Astrocyte of the spinal cord (primary cell): ENCODE data around the gene KLHL1.

ENCODE experiments used
- DNase-seq: peaks from one replicate; pipeline ENCODE4 v3.0.0; 2011; ENCODE audit warnings: low read depth, low spot score
- H3K4me3 ChIP-seq: 2 replicates; pipeline ENCODE4 v1.5.1; 2011; ENCODE audit warnings: low read depth, mild to moderate bottlenecking, low read length, moderate library complexity
- in situ Hi-C: cut with HindIII; loops from 2 replicates; pipeline ENCODE4 v1.10.0; 2017; ENCODE audit warnings: low sequenced_read_pairs
- TF ChIP-seq, protein P1 (sequence below): IDR thresholded peaks from 2 replicates; pipeline ENCODE4 v1.5.1; 2012; ENCODE audit warnings: low read depth, mild to moderate bottlenecking, low read length, inconsistent platforms

KLHL1 gene

DNA sequence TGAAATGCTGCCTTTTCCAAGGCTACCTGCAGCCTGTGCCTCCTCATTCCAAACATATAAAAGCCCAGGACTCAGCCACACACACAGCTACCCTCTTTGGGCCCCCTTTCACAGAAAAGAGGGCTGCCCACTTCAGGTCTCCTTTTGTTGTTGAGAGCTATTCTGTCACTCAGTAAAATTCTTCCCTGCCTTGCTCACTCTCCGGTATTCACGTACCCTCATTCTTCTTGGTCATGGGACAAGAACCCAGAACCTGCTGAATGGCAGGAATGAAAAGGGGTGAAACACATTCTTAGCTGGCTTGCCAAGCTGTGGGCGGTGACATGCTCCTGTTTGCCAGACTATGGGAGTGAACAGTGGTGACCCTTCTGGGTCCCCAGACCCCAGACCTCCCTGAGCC is 338.6 kb downstream of the KLHL1 start:
- in situ Hi-C loops: no loop called here

DNA sequence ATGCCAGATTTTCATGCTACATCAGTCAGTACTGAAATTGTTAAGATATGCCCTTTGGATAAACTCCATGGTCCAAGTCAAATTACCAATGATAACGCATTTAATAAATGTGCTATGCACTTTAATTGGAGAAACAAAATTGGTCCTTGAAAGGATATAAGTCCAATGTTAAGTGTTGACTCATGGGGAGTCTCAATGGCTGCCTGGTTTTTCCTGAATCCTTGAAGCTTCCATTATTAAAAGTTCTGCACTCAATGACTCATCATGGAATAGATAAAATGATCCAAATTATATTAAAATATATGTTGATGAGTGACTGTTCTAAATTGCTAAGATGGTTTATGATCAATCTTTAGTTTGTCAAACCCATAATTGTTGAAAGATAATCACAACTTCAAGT is 346.7 kb downstream of the KLHL1 start:
- no peak for DNase-seq
- H3K4me3 ChIP-seq: no peak overlapping the region
- TF ChIP-seq, protein P1, sequence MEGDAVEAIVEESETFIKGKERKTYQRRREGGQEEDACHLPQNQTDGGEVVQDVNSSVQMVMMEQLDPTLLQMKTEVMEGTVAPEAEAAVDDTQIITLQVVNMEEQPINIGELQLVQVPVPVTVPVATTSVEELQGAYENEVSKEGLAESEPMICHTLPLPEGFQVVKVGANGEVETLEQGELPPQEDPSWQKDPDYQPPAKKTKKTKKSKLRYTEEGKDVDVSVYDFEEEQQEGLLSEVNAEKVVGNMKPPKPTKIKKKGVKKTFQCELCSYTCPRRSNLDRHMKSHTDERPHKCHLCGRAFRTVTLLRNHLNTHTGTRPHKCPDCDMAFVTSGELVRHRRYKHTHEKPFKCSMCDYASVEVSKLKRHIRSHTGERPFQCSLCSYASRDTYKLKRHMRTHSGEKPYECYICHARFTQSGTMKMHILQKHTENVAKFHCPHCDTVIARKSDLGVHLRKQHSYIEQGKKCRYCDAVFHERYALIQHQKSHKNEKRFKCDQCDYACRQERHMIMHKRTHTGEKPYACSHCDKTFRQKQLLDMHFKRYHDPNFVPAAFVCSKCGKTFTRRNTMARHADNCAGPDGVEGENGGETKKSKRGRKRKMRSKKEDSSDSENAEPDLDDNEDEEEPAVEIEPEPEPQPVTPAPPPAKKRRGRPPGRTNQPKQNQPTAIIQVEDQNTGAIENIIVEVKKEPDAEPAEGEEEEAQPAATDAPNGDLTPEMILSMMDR: no peak
- in situ Hi-C loops: no loop called here

More for the DNA sequence above, 338.6 kb downstream of the KLHL1 start:
- TF ChIP-seq, protein P1: no peak
- no peak overlapping the region for H3K4me3 ChIP-seq
- DNase-seq: no peak

DNA sequence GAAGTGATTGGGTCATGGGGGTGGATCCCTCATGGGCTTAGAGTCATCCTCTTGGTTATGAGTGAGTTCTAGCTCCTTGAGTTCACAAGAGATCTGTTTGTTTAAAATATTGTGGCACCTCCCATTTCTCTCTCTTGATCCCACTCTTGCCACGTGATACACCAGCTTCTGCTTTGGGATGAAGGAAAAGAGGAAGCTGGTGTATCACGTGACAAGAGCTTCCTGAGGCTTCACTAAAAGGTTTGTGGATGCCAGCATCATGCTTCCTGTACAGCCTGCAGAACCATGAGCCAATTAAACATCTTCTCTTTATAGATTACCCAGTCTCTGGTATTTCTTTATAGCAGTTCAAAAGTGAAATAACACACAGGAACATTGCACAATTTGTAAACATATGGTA is 353.2 kb downstream of the KLHL1 start:
- in situ Hi-C loops: no loop called here
- DNase-seq: no peak
- TF ChIP-seq, protein P1: no peak
- no peak overlapping the region for H3K4me3 ChIP-seq

DNA sequence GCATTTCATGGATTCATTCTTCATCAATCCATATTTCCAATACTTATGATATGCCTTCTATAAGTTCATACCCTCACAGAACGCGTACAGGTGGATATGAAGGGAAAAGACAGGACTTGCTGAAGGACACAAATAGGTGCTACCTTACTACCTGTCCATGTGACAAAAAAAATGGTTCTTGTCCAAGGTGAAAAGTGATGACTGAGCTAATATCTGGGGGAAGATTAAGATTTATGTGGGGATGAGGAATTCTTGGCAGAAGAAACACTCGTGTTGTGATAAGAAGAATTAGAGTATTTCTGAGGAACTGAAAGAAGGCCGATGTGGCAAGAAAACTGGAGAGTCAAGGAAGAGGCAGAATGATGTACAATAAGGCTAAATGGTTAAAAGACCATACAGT is 357.0 kb downstream of the KLHL1 start:
- no peak overlapping the region for H3K4me3 ChIP-seq
- TF ChIP-seq, protein P1: no peak
- in situ Hi-C loops: no loop called here
- DNase-seq: no peak

DNA sequence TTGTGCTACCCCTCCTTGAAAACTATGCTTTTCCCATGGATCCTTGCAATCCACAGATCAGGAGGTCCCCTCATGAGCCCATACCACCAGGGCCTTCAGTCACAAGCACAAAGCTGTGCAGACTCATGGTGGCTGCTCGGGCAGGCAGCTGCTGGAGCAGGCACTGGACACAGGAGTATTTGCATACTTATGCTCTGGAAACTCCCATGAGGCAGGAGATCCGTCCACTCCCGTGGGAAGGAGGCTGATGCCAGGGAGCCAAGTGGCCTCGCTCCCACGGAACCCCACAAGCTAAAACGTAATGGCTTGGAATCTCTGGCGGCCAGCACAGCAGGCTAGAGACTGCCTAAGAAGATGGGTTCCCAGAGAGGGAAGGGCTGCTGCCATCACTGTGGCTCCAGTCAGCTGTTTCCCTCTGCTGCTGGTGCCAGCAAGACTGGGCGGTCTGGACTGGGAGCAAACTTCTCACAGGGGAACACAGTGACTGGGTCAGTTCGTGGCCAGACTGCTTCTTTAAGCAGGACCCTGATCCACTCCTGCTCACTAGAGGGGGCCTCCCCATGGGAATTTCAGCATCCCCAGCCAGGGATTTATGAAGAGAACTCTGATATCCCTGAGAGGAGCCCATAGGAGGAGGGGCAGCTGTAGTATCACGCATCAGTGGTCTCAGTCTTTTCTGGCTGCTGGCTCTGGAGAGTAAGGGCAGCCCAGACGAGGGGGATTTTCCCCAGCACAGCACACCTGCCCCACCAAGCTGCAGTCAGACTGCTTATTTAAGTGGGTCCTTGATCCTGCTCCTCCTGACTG is 370.9 kb downstream of the KLHL1 start:
- TF ChIP-seq, protein P1: no peak
- no peak overlapping the region for H3K4me3 ChIP-seq
- in situ Hi-C loops: no loop called here

DNA sequence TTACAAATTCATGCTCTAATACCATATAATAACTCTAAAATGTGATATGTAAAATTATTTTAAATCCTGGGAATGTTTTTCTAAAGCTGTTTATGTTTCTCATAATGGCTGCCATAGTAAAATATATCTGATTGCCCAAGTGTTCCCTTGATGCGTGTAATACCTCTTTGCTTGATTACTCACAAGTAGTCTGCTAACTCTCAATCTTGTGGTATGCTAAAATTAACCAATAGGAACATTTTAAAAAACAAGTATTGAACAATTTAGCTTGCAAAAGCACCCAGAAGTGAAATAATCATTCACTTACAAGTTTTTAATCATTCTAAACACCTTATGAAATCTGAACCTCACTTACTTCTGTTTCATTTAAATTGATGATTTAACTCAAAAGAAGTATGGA is 386.6 kb downstream of the KLHL1 start:
- no peak for DNase-seq
- TF ChIP-seq, protein P1: no peak
- no peak overlapping the region for H3K4me3 ChIP-seq
- in situ Hi-C loops: no loop called here

More for the DNA sequence above, 370.9 kb downstream of the KLHL1 start:
- no peak for DNase-seq
